Progenitor cell of endocrine pancreas (in vitro differentiated cells): ENCODE measurements around the gene PCP4. TPM values are rescaled to one million over a fixed set of nuclear protein-coding genes. Genes with fewer than 3 reads are reported as not detected.

Experiments used
- DNase-seq: peaks from one replicate; pipeline ENCODE4 v3.0.0; 2021; ENCODE audit warnings: low spot score; ENCODE audit not compliant: unreplicated experiment
- H3K27ac Mint-ChIP-seq: 2 replicates; pipeline ENCODE4 v1.8.0; 2021; ENCODE audit warnings: mild to moderate bottlenecking, moderate library complexity, mixed read lengths
- H3K27me3 Mint-ChIP-seq: 2 replicates; pipeline ENCODE4 v1.8.0; 2021; ENCODE audit warnings: mixed read lengths
- H3K36me3 Mint-ChIP-seq: 2 replicates; pipeline ENCODE4 v1.8.0; 2022; ENCODE audit warnings: mixed read lengths; ENCODE audit not compliant: insufficient read depth
- H3K4me1 Mint-ChIP-seq: 2 replicates; pipeline ENCODE4 v1.8.0; 2021; ENCODE audit warnings: low read depth, mixed read lengths
- H3K4me3 Mint-ChIP-seq: 2 replicates; pipeline ENCODE4 v1.8.0; 2021; ENCODE audit warnings: low read depth, mild to moderate bottlenecking, moderate library complexity, mixed read lengths
- H3K9me3 Mint-ChIP-seq: 2 replicates; pipeline ENCODE4 v1.8.0; 2021; ENCODE audit warnings: low read depth, mixed read lengths
- total RNA-seq: library from RNA; stranded (reverse); gene quantifications from 2 replicates; pipeline ENCODE4 v1.2.1, GENCODE V29; 2021
- TF ChIP-seq, protein P1 (sequence below): fragments of 200-600 bp; sonication (generic); IDR thresholded peaks from one replicate; pipeline ENCODE4 v1.5.0; 2021; ENCODE audit warnings: antibody characterized with exemption, mild to moderate bottlenecking; ENCODE audit not compliant: unreplicated experiment

PCP4 gene
- total RNA-seq, 1 donor from 2014 or later = 2.0 TPM

DNA sequence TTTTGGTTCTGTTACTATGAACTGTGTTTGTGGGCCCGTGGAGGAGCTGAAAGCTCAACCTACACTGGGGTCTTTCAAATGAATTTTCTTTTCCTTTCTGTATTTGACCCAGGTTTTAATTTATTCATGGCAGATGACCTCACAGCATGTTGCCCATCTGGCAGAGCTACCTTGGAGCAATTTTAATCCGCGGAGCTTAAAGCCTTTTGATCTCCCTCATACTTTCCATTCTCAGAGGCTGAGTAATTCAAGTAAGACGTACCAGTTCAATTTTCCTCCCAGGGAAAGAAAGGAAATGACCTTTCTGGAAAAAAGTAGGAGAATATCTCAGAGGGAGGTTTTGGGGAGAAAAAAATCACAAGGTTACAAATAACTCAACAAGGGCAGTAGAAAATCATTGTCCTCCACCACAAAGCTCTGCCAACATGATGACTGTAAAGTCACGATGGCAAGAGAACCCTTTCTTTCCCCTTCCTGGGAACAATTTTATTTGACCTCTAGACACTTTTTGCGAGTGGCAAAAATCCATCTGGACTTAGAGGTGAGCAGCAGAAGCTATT lies 21.6 kb upstream of the PCP4 start:
- no peak for DNase-seq
- Mint-ChIP-seq H3K9me3 (no peaks in the 10 kb centered on the region), H3K4me1 (peaks cover 5% of the 10 kb centered on the region), H3K27me3 (peaks cover 2% of the 10 kb centered on the region), H3K27ac (no peak overlapping the region), H3K36me3 (no peaks in the 10 kb centered on the region), H3K4me3 (no peak overlapping the region)
- TF ChIP-seq, protein P1, sequence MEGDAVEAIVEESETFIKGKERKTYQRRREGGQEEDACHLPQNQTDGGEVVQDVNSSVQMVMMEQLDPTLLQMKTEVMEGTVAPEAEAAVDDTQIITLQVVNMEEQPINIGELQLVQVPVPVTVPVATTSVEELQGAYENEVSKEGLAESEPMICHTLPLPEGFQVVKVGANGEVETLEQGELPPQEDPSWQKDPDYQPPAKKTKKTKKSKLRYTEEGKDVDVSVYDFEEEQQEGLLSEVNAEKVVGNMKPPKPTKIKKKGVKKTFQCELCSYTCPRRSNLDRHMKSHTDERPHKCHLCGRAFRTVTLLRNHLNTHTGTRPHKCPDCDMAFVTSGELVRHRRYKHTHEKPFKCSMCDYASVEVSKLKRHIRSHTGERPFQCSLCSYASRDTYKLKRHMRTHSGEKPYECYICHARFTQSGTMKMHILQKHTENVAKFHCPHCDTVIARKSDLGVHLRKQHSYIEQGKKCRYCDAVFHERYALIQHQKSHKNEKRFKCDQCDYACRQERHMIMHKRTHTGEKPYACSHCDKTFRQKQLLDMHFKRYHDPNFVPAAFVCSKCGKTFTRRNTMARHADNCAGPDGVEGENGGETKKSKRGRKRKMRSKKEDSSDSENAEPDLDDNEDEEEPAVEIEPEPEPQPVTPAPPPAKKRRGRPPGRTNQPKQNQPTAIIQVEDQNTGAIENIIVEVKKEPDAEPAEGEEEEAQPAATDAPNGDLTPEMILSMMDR = no peak

DNA sequence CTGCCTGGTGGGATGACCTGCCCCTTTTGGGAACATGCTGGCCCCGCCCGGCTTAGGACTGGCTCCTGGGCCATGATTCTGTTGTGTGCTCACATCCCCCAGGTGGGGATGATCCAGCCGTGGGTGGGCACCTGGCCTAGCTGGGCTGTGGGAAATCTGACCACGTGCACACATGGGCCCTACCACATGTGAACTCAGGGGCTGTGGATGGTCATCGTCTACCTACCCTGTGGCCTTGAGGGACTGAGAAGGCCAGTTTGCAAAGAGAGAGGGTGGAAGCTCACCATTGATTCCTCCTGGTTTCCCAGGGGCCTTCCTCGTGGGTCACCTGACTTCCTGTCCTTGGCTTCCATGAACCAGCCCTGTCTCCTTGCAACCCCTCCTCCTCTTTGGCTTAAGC lies 19.4 kb upstream of the PCP4 start:
- TF ChIP-seq, protein P1 = no peak
- Mint-ChIP-seq H3K27me3 (no peaks in the 10 kb centered on the region), H3K9me3 (no peaks in the 10 kb centered on the region), H3K4me3 (no peak overlapping the region), H3K27ac (no peak overlapping the region), H3K36me3 (no peaks in the 10 kb centered on the region), H3K4me1 (peaks cover 20% of the 10 kb centered on the region)
- no peak for DNase-seq

- TF ChIP-seq, protein P1 = no peak
- H3K4me3 Mint-ChIP-seq = no peak overlapping the region
- H3K9me3 Mint-ChIP-seq = peaks cover 3% of the 10 kb centered on the region
- H3K4me1 Mint-ChIP-seq = peaks cover 20% of the 10 kb centered on the region
- DNase-seq = no peak
- H3K36me3 Mint-ChIP-seq = no peaks in the 10 kb centered on the region
- no peaks in the 10 kb centered on the region for H3K27me3 Mint-ChIP-seq
- no peak overlapping the region for H3K27ac Mint-ChIP-seq
These were observed 18.1 kb upstream of the PCP4 start for GRCh38 chr21:39849014-39849655.

- TF ChIP-seq, protein P1 = no peak
- DNase-seq = no peak
- Mint-ChIP-seq H3K36me3 (no peaks in the 10 kb centered on the region), H3K27me3 (no peaks in the 10 kb centered on the region), H3K9me3 (peaks cover 4% of the 10 kb centered on the region), H3K4me1 (peaks cover 20% of the 10 kb centered on the region), H3K4me3 (no peak overlapping the region), H3K27ac (no peak overlapping the region)
These were observed 16.9 kb upstream of the PCP4 start for GRCh38 chr21:39850333-39850732.

GRCh38 chr21:39851002-39851618 lies 16.1 kb upstream of the PCP4 start:
- no peak overlapping the region for H3K27ac Mint-ChIP-seq
- no peaks in the 10 kb centered on the region for H3K36me3 Mint-ChIP-seq
- no peaks in the 10 kb centered on the region for H3K27me3 Mint-ChIP-seq
- TF ChIP-seq, protein P1 = no peak
- no peak for DNase-seq
- H3K9me3 Mint-ChIP-seq = peaks cover 4% of the 10 kb centered on the region
- peaks cover 20% of the 10 kb centered on the region for H3K4me1 Mint-ChIP-seq
- no peak overlapping the region for H3K4me3 Mint-ChIP-seq
